ENCODE results near the gene NEIL1. TPM values are rescaled to one million over a fixed set of nuclear protein-coding genes. Genes with fewer than 3 reads are reported as not detected.

NEIL1 gene
- total and polyA plus RNA-seq, 2 of the 8 experiments (the other 6 are each of a cell fraction or from before 2014, with no cell fraction given) = 10.4 to 10.9 TPM

DNA sequence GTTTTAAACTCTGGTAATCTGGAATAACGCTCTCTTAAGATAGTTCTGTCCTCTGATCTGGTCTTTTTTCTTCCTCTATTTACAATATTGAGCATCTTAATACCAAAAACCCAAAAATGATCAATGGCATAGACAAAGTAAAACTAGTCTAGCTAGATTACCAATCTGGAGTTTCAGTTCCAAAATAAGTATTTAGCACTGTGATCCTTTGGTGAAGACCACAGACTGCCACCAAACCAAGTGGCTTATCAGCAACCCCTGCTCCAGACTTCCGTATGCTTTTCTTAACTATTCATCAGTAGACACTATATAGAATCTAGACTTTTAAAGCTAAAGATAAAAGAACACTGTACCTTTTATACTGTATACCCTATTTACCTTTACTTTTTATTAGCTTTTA is 57.1 kb downstream of the NEIL1 start:
- ChIA-PET POLR2A (ENCODE audit: partially characterized antibody) (no interaction called here), CTCF (ENCODE audit: partially characterized antibody) (no interaction called here)
- DNase-seq (ENCODE audit: low read depth in 1 of 2, low spot score in 2 of 2) = no peak
- H3K18ac ChIP-seq (ENCODE audit: extremely low read depth, low read length) = no peak overlapping the region
- peaks cover 25 to 77% (median 60%) of the 10 kb centered on the region in 4 experiments for H3K36me3 ChIP-seq (ENCODE audit: control insufficient read depth in 2 of 4, insufficient read depth in 4 of 4, low read length in 3 of 4)
- no peak overlapping the region for H3K4ac ChIP-seq (replicated peaks; ENCODE audit: insufficient read length, low read depth, low read length)
- peaks cover 0 to 5% of the 10 kb centered on the region in 2 experiments for H4K20me1 ChIP-seq (replicated peaks in 1 of 2; ENCODE audit: control insufficient read depth in 1 of 2, insufficient read depth in 2 of 2, low read length in 2 of 2)
- H4K91ac ChIP-seq (replicated peaks; ENCODE audit: insufficient read length, low read length) = no peak overlapping the region
- H3K14ac ChIP-seq (ENCODE audit: insufficient read length) = no peak overlapping the region
- H2AK5ac ChIP-seq (ENCODE audit: low read depth, low read length) = no peak overlapping the region
- H3K9me3 ChIP-seq (ENCODE audit: insufficient read depth in 2 of 2, low read depth in 1 of 2, low read length in 1 of 2) = no peaks in the 10 kb centered on the region
- no peak overlapping the region for H2AFZ ChIP-seq (ENCODE audit: low read length)
- H3K79me2 ChIP-seq (ENCODE audit: control insufficient read depth in 1 of 2, insufficient read depth in 2 of 2, low read length in 2 of 2) = no peaks in the 10 kb centered on the region; a peak in 1 of 4 replicates
- FAIRE-seq = no peak
- no peak overlapping the region for H3K56ac ChIP-seq (replicated peaks; ENCODE audit: insufficient read length, low read depth, low read length)
- H4K8ac ChIP-seq (ENCODE audit: extremely low read depth, insufficient read depth, low read length) = no peak overlapping the region
- no peak overlapping the region for H2BK15ac ChIP-seq (ENCODE audit: low read length)
- no peaks in the 10 kb centered on the region for H3K4me1 ChIP-seq (replicated peaks in 1 of 4; ENCODE audit: control insufficient read depth in 3 of 4, insufficient read depth in 4 of 4, low read length in 3 of 4)
- no peak overlapping the region for H3K27ac ChIP-seq (ENCODE audit: low read depth, low read length)
- no peak overlapping the region for H2BK20ac ChIP-seq (ENCODE audit: low read length)
- H4K5ac ChIP-seq (ENCODE audit: insufficient read length, low read depth, low read length) = no peak overlapping the region
- no peak overlapping the region for H3K9ac ChIP-seq (replicated peaks in 1 of 4; ENCODE audit: extremely low read depth in 1 of 4, low read depth in 3 of 4, low read length in 3 of 4)
- H2BK120ac ChIP-seq (replicated peaks; ENCODE audit: low read depth, low read length) = no peak overlapping the region
- no peaks in the 10 kb centered on the region; the same call in 1 of the 2 replicates for H3K79me1 ChIP-seq (ENCODE audit: low read depth, low read length)
- H2BK12ac ChIP-seq (ENCODE audit: low read depth, low read length) = no peak overlapping the region
- no peak overlapping the region for H2BK5ac ChIP-seq (ENCODE audit: low read depth, low read length)
- no peak overlapping the region for H3K23ac ChIP-seq (ENCODE audit: insufficient read length)
- H3K27me3 ChIP-seq (replicated peaks in 1 of 4; ENCODE audit: control insufficient read depth in 3 of 4, extremely low read depth in 1 of 4, insufficient read depth in 3 of 4, low read length in 3 of 4) = no peaks in the 10 kb centered on the region
- H3K23me2 ChIP-seq (ENCODE audit: low read depth, low read length) = no peaks in the 10 kb centered on the region
- 95% methylated on average over 2 of the region's 2 CpGs; no CpG with 5 or more reads in 1 of the 2 experiments for WGBS, 2 experiments (ENCODE audit: extremely low coverage in 1 of 2, insufficient coverage in 1 of 2, insufficient read length in 1 of 2, insufficient replicate concordance in 2 of 2, low coverage in 1 of 2, low lambda C conversion rate in 2 of 2, missing lambda C conversion rate in 1 of 2)
- no peak overlapping the region for H3K4me3 ChIP-seq (ENCODE audit: extremely low read depth in 1 of 4, insufficient read depth in 2 of 4, low read depth in 3 of 4, low read length in 4 of 4)
- no peak overlapping the region for H3K4me2 ChIP-seq (ENCODE audit: insufficient read depth in 1 of 2, low read depth in 2 of 2, low read length in 2 of 2)
- TF ChIP-seq RNF2 (IDR thresholded peaks at IDR 0.05; ENCODE audit: borderline replicate concordance, low read depth, low read length, missing control alignments, poor library complexity, severe bottlenecking) (no peak), SRF (IDR thresholded peaks at IDR 0.05; ENCODE audit: low read depth, low read length) (no peak), ASH2L (IDR thresholded peaks at IDR 0.05; ENCODE audit: low read length) (no peak), ZNF274 (IDR thresholded peaks at IDR 0.05; ENCODE audit: borderline replicate concordance, extremely low read depth, low read length) (no peak), BACH1 (IDR thresholded peaks at IDR 0.05; ENCODE audit: low read length) (no peak), POU5F1 (IDR thresholded peaks at IDR 0.05; ENCODE audit: low read depth, low read length) (no peak), GTF2F1 (IDR thresholded peaks at IDR 0.05; ENCODE audit: borderline replicate concordance, low read depth, low read length) (no peak), TEAD4 (IDR thresholded peaks at IDR 0.05; ENCODE audit: low read depth, low read length) (no peak), KDM1A (IDR thresholded peaks at IDR 0.05; ENCODE audit: borderline replicate concordance, low read length) (no peak), SAP30 (IDR thresholded peaks at IDR 0.05; ENCODE audit: insufficient read depth, insufficient replicate concordance, low read length) (no peak), EZH2 (IDR thresholded peaks at IDR 0.05; ENCODE audit: low read depth, low read length, severe bottlenecking) (no peak), CHD2 (IDR thresholded peaks at IDR 0.05; ENCODE audit: low read length) (no peak), MAX (IDR thresholded peaks at IDR 0.05) (no peak)
